MM.1S (cell line): ENCODE measurements around the gene MDK.

ENCODE experiments used
- EZH2 ChIP-seq: fragments of 300-600 bp; sonication (generic); optimal IDR thresholded peaks from 2 replicates; pipeline ENCODE3; 2017; ENCODE audit warnings: low read depth, mild to moderate bottlenecking, antibody characterized with exemption, low read length, mixed read lengths
- TF ChIP-seq, protein P1 (sequence below): fragments of 300-600 bp; sonication (generic); IDR thresholded peaks from 2 replicates; pipeline ENCODE4 v1.5.1; 2016; ENCODE audit warnings: antibody characterized with exemption, low read length, mixed read lengths

GRCh38 chr11:46333394-46333947 lies 48.0 kb upstream of the MDK start:
- TF ChIP-seq, protein P1, sequence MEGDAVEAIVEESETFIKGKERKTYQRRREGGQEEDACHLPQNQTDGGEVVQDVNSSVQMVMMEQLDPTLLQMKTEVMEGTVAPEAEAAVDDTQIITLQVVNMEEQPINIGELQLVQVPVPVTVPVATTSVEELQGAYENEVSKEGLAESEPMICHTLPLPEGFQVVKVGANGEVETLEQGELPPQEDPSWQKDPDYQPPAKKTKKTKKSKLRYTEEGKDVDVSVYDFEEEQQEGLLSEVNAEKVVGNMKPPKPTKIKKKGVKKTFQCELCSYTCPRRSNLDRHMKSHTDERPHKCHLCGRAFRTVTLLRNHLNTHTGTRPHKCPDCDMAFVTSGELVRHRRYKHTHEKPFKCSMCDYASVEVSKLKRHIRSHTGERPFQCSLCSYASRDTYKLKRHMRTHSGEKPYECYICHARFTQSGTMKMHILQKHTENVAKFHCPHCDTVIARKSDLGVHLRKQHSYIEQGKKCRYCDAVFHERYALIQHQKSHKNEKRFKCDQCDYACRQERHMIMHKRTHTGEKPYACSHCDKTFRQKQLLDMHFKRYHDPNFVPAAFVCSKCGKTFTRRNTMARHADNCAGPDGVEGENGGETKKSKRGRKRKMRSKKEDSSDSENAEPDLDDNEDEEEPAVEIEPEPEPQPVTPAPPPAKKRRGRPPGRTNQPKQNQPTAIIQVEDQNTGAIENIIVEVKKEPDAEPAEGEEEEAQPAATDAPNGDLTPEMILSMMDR = no peak
- no peak for TF ChIP-seq EZH2
